Activated naive CD8-positive, alpha-beta T cell treated with anti-CD3 and anti-CD28 coated beads for 36 hours (primary cell): ENCODE data around the gene MYBPC2. TPM values are rescaled to one million over a fixed set of nuclear protein-coding genes. Genes with fewer than 3 reads are reported as not detected.
A peak's percentile ranks its signal among the peaks of the same experiment; 100 is the strongest.
"Not testable (repeated sequence)": the region's sequence is repeated elsewhere in the genome, so short reads cannot be mapped to it uniquely, and the experiment has no call there.

Experiments
- DNase-seq: peaks from one replicate; pipeline ENCODE4 v3.0.0; 2021
- H3K27ac Mint-ChIP-seq: one replicate; pipeline ENCODE4 v1.8.0; 2022; ENCODE audit warnings: mild to moderate bottlenecking, moderate library complexity, mixed read lengths
- H3K27me3 Mint-ChIP-seq: one replicate; pipeline ENCODE4 v1.8.0; 2022; ENCODE audit warnings: mild to moderate bottlenecking, mixed read lengths
- H3K36me3 Mint-ChIP-seq: one replicate; pipeline ENCODE4 v1.8.0; 2021; ENCODE audit warnings: mild to moderate bottlenecking, mixed read lengths
- H3K4me1 Mint-ChIP-seq: one replicate; pipeline ENCODE4 v1.8.0; 2021; ENCODE audit warnings: mixed read lengths
- H3K4me3 Mint-ChIP-seq: one replicate; pipeline ENCODE4 v1.8.0; 2022; ENCODE audit warnings: mild to moderate bottlenecking, moderate library complexity, mixed read lengths
- H3K9me3 Mint-ChIP-seq: one replicate; pipeline ENCODE4 v1.8.0; 2022; ENCODE audit warnings: mixed read lengths
- total RNA-seq, 2 experiments: library from RNA; stranded (reverse); gene quantifications; one replicate each; pipeline ENCODE4 v1.2.3, GENCODE V29; 2021

Gene MYBPC2
- under 1 TPM; 0.12 to 0.45 TPM for total RNA-seq

DNA sequence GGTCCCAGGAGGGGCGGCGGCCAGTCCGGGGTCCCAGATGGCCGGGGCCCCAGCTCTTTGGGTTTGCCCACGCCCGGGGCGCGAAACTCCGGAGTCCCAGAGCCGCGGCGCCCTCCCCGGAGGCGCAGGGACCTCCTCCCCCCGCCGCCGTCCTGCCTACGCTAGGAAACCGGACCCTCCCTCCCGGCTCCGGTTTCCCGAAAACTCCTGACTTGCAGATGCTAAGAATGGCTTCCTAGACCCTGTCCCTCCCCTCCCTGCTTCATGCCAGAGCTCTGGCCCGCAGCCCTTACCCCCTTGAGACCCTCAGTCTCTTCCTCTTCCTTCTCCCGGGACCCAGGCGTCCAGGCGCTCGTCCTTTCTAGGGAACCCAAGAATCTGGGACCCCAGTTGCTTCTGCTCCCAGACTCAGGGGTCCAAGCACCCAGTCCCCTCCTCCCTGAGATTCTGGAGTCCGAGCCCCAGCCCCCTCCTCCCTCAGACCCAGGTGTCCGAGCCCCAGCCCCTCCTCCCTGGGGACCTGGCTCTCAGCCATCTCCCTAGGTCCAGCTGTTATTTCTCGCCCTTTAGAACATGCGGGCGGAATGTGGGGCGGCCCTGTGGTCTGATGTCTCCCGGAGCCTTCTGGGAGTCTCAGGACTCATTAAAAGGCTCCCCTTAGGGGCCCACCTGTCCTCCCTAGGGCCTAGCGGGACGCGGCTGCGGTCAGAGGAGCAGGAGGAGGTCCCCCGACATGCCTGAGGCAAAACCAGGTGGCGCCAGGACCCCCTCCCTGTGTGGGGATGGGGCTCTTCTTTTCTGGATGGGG, at the start of gene MYBPC2:
TSS of gene MYBPC2 (plus strand) at position 672 of the 808 bp plus-strand sequence. CDS start at position 734, 62 bp downstream.
- H3K4me3 Mint-ChIP-seq = peak within 1 kb of the TSS; percentile 83
- H3K9me3 Mint-ChIP-seq = no peaks in the 10 kb centered on the region
- no peak for DNase-seq
- peaks cover 34% of the 10 kb centered on the region for H3K27me3 Mint-ChIP-seq
- H3K27ac Mint-ChIP-seq = peak within 1 kb of the TSS; percentile 77
- H3K4me1 Mint-ChIP-seq = peaks cover 13% of the 10 kb centered on the region
- H3K36me3 Mint-ChIP-seq = no peaks in the 10 kb centered on the region

DNA sequence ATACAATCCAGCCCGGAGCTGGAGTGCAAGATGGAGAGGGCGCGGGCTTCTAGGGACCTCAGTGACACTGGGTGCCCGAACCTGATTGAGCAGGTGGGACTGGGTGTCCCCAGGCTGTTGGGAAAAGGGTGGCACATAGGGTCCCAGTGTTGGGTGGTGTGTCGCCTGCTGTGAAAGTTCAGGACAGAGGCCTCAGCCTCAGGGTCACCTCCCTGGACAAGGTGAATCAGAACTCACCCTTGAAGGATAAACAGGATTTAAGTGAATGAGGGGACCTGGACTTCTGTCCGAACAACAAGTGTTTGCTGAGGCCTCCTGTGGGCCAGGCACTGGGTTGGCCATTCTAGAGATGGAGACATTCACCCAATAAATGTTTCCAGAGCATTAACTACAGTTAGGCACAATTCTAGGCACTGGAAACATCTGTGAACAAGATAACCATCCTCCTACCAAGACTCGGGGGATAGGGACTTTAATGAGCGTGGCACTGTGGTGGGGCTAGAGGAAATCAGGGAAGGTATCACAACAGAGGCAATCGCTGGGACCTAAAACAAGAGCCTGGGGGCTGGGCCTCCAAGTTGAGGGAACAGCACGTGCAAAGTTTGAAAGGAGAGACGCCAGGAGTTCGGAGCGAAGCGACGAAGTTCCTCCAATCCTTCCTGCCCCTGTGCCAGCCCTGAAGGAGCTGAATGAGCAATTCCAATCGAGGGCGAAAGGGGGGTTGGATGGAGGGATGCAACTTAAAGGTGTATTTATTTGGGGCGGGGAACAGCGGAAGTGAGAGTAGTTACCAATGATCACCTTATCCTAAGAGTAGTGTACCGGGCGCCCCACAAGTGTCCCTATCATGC, 49.5 kb upstream of the MYBPC2 start:
- no peaks in the 10 kb centered on the region for H3K9me3 Mint-ChIP-seq
- H3K4me1 Mint-ChIP-seq = peaks cover 33% of the 10 kb centered on the region
- peak overlapping the region; percentile 99 for H3K27ac Mint-ChIP-seq
- H3K36me3 Mint-ChIP-seq = peaks cover 28% of the 10 kb centered on the region
- H3K27me3 Mint-ChIP-seq = peaks cover 6% of the 10 kb centered on the region
- peak overlapping the region; percentile 95 for H3K4me3 Mint-ChIP-seq
- DNase-seq = no peak

DNA sequence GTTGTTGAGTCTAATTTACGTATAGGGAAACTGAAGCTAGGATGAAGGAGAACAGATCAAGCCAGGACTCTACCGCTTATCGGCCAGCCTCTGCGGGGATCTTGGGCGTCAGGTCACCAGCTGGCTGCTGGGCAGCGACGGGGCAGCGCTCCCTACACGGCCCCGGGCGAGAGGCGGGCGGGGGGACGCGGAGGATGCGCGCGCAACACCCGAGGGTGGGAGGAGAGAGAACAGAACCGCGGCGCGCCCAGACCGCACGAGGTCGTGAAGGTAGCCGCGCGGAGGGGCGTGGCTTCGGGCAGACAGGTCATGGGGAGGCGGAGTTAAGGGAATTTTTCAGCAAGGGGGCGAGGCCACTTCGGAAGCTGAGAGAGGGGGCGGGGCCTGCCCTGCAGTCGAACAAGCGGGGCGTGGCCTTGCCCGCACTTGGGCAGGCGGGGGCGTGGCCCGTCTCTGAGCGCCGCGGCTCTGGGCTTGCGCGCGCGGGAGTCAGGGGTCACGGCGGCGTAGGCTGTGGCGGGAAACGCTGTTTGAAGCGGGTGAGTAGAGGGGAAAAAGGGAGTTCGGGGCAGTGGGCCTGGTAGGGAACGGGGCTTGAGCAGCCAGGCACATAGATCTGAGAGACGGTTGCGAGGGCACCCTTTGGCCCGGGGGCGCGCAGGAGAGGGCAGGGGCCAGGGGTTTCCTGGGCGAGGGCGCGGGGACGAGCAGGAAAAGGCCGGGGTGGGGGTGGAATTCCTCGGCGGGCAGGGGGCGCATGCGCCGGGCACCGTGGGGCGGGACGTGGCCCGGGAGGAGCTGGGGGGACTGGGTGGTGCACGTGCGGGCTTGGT, 48.6 kb upstream of the MYBPC2 start, which contains the start of gene POLD1:
TSS of gene POLD1 (plus strand) at position 496 of the 833 bp plus-strand sequence. CDS start 14,505 bp downstream, outside the sequence.
- peak; percentile 99 for DNase-seq

DNA sequence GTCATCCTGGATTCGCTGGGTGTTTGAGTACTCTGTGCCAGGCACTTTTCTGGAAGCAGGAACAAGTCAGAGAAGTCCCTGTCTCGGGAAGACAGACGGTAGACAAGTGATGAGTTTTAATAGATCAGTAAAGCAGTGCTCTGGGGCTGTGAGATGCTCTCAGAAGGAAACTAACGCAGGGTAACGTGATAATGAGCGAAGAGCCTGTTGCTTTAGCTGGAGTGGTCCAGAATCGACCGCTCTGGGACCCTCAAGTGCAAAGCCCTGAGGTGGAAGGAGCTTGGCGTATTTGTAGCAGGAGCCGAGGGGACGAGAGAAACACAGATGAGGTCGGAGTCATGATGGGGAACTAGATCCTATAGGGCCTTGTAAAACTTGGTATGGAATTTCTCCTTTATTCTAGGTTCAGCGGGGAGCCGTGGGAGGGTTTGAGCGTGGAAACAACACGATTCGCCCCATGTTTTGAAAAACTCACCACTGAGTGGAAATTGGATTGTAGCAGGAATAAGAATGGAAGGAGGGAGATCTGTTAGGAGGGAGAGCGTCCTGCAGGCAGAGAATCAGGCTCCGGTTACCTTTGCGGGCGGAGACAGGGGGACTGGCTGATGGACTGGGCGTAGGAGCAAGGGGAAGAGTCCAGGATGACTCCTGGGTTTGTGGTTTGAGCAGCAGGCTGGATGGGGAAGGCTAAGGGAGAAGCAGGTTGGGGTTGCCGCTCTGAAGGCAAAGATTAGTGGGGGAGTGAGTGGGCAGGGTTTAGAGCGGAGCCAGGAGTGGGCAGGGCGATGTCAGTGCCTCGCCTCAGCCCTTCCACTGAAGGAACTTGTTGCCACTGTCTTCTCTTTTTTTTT, 47.8 kb upstream of the MYBPC2 start:
- peaks cover 27% of the 10 kb centered on the region for H3K36me3 Mint-ChIP-seq
- H3K4me3 Mint-ChIP-seq = peak overlapping the region; percentile 95
- peaks cover 28% of the 10 kb centered on the region for H3K4me1 Mint-ChIP-seq
- H3K27ac Mint-ChIP-seq = peak overlapping the region; percentile 99
- H3K27me3 Mint-ChIP-seq = peaks cover 6% of the 10 kb centered on the region
- no peak for DNase-seq
- no peaks in the 10 kb centered on the region for H3K9me3 Mint-ChIP-seq

More for the DNA sequence above, 48.6 kb upstream of the MYBPC2 start, which contains the start of gene POLD1:
- H3K27me3 Mint-ChIP-seq = peaks cover 6% of the 10 kb centered on the region
- H3K36me3 Mint-ChIP-seq = peaks cover 28% of the 10 kb centered on the region
- peak within 1 kb of the TSS; percentile 99 for H3K27ac Mint-ChIP-seq
- peaks cover 33% of the 10 kb centered on the region for H3K4me1 Mint-ChIP-seq
- no peaks in the 10 kb centered on the region for H3K9me3 Mint-ChIP-seq
- peak within 1 kb of the TSS; percentile 95 for H3K4me3 Mint-ChIP-seq

DNA sequence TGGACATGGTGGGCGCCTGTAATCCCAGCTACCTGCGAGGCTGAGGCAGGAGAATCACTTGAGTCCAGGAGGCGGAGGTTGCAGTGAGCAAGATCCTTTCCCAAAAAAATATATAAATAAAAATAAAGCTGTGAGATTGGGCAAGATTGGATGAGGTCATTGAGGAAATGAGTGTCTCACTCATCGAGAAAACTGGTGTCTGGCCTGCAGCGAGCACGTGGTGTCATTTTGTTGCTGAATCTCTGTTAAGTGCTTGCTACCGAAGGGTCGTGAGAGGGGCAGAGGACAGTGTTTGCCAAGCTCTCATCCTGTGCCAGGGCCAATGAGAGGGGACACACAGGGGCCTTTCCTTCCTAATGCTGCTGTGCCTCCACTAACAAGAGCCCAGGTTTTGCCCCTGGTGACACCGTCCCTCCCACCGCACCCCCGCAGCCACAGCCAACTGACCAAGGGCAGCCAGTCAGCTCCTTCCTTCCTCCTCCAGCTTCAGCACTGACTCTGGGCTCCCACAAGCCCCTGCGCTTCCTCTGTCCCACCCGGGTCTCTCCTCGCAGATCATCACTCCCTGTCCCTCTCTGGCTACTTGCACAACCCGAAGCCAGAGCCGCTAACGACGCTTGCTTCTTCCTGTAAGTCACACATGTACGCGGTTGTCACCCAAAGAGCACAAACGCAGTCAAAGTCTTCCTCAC, 45.4 kb upstream of the MYBPC2 start:
- peaks cover 26% of the 10 kb centered on the region for H3K4me1 Mint-ChIP-seq
- H3K27me3 Mint-ChIP-seq = peaks cover 6% of the 10 kb centered on the region
- H3K4me3 Mint-ChIP-seq = peak overlapping the region; percentile 32
- no peak for DNase-seq
- H3K27ac Mint-ChIP-seq = no peak overlapping the region
- H3K9me3 Mint-ChIP-seq = no peaks in the 10 kb centered on the region
- H3K36me3 Mint-ChIP-seq = peaks cover 42% of the 10 kb centered on the region

DNA sequence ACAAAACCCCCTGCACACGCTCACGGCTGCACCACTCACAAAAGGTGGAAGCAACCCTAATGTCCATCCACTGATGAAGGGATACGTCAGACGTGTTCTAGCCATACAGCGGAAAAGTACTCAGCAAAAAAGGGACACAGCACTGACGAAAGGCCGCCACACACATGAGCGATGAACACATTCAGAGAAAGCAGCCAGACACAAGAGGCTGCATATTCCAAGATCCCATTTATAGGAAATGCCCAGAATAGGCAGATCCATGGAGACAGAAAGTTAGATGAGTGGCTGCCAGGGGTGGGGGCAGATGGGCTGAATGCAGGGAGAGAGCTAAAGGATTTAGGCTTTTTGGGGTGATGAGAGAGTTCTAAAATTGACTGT, 44.8 kb upstream of the MYBPC2 start:
- H3K27ac Mint-ChIP-seq = no peak overlapping the region
- peaks cover 43% of the 10 kb centered on the region for H3K36me3 Mint-ChIP-seq
- no peak overlapping the region for H3K4me3 Mint-ChIP-seq
- DNase-seq = no peak
- H3K27me3 Mint-ChIP-seq = peaks cover 6% of the 10 kb centered on the region
- H3K4me1 Mint-ChIP-seq = peaks cover 26% of the 10 kb centered on the region
- no peaks in the 10 kb centered on the region for H3K9me3 Mint-ChIP-seq

DNA sequence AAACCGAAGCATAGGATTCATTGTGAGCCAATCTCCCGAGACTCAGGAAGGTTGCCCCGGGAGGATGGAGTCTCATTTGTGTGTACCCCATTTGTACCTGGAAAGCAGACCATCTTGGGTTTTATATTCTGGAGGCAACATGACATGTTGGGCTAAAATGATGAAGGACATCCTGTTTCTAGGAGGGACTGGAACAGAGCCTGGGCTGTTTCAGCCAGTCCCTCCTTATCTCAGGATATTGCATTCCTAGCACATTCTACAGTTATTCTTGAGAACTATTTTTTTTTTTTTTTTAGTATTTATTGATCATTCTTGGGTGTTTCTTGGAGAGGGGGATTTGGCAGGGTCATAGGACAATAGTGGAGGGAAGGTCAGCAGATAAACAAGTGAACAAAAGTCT, 42.4 kb upstream of the MYBPC2 start:
- H3K9me3 Mint-ChIP-seq, DNase-seq, H3K27me3 Mint-ChIP-seq, H3K4me3 Mint-ChIP-seq, H3K4me1 Mint-ChIP-seq, H3K27ac Mint-ChIP-seq: not testable (repeated sequence)
- peaks cover 44% of the 10 kb centered on the region for H3K36me3 Mint-ChIP-seq

DNA sequence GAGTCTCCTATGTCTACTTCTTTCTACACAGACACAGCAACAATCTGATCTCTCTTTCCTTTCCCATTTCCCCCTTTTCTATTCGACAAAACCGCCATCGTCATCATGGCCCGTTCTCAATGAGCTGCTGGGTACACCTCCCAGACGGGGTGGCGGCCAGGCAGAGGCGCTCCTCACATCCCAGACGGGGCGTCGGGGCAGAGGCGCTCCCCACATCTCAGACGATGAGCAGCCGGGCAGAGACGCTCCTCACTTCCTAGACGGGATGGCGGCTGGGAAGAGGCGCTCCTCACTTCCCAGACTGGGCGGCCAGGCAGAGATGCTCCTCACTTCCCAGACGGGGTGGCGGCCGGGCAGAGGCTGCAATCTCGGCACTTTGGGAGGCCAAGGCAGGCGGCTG, 41.7 kb upstream of the MYBPC2 start:
- peaks cover 43% of the 10 kb centered on the region for H3K36me3 Mint-ChIP-seq
- not testable (repeated sequence) for H3K9me3 Mint-ChIP-seq

DNA sequence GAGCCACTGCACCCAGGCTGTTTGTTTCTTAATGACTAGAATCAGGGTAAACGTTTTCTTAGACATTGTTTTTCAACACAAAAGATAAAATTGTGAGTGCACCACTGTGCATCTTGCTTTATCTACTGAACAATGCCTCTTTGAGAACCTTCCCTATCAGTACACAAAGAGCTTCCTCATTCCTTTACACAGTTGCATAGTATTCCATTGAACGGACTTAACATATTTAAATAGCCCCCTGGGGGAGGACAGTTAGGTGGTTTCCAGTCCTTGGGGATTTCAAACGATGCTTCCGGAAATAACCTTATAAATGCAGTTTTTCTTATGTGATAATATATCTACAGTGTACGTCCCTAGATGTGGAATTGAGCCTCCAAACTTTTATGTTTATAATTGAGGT, 39.9 kb upstream of the MYBPC2 start:
- H3K36me3 Mint-ChIP-seq = peaks cover 35% of the 10 kb centered on the region
- DNase-seq = no peak
- no peaks in the 10 kb centered on the region for H3K9me3 Mint-ChIP-seq
- H3K27ac Mint-ChIP-seq = no peak overlapping the region
- H3K4me1 Mint-ChIP-seq = peaks cover 1% of the 10 kb centered on the region
- H3K27me3 Mint-ChIP-seq = no peaks in the 10 kb centered on the region
- no peak overlapping the region for H3K4me3 Mint-ChIP-seq

More for the DNA sequence above, 41.7 kb upstream of the MYBPC2 start:
- not testable (repeated sequence) for H3K27me3 Mint-ChIP-seq, H3K4me3 Mint-ChIP-seq, H3K4me1 Mint-ChIP-seq, H3K27ac Mint-ChIP-seq, DNase-seq

DNA sequence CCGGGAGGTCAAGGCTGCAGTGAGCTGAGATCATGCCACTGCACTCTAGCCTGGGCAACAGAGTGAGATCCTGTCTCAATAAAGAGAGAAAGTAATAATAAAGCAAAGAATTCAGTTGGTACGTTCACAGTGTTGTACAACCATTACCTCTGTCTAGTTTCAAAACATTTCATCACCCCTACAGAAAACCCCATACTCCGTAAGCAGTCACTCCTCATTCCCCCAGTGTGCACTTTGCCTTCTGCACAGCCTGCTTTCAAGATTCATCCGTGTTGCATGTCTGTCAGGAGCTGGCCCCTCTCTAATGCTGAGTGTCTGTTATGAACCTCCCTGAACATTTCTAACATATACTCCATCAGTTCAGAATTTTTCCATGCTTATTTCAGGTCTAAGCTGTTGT, 39.1 kb upstream of the MYBPC2 start:
- no peak overlapping the region for H3K4me3 Mint-ChIP-seq
- no peaks in the 10 kb centered on the region for H3K9me3 Mint-ChIP-seq
- peaks cover 32% of the 10 kb centered on the region for H3K36me3 Mint-ChIP-seq
- no peaks in the 10 kb centered on the region for H3K4me1 Mint-ChIP-seq
- no peaks in the 10 kb centered on the region for H3K27me3 Mint-ChIP-seq
- no peak overlapping the region for H3K27ac Mint-ChIP-seq
- DNase-seq = no peak

DNA sequence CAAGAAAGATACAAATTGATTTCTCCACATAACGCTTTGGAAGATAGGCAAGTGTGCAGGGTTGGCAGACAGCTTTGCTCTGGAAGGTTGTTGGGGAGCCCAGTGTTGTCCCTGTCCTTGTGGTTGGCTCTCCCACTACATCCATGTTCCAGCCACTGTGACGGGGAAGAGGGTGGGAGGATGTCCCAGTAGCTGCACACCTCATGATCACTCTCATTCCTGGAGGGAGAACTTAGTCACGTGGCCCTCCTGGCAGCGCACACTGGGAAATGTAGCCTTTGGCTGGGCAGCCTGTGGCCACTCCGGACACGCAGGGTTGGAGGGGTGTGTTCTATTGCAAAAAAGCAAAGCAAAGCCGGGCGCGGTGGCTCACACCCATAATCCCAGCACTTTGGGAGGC, 38.7 kb upstream of the MYBPC2 start:
- Mint-ChIP-seq H3K9me3 (no peaks in the 10 kb centered on the region), H3K36me3 (peaks cover 32% of the 10 kb centered on the region), H3K4me3 (no peak overlapping the region), H3K27ac (no peak overlapping the region), H3K4me1 (no peaks in the 10 kb centered on the region), H3K27me3 (no peaks in the 10 kb centered on the region)
- DNase-seq = no peak

DNA sequence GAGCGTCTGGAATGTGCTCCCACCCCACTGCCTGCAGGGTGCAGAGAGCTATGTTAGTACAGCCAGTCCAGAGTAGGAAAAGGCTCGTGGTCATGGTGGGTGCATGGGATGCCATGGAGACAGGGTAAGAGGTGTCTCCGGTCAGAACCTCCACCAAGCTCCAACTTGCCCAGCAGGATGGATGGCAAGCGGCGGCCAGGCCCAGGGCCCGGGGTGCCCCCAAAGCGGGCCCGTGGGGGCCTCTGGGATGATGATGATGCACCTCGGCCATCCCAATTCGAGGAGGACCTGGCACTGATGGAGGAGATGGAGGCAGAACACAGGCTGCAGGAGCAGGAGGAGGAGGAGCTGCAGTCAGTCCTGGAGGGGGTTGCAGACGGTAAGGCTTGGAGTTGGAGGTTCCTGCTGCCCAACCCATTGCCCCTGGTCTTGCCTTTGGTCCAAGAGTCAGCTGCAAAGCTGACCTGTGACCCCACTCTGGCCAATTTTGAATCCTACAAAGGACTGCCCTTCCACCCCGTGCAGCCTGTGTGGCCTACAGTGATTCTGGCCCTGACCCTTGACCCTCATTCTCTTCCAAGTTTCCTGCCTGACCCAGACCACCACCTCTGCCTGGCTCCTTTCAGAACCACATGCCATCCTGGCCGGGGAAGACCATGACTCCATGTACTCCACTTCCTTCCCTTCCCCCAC, 33.9 kb upstream of the MYBPC2 start:
- no peaks in the 10 kb centered on the region for H3K27me3 Mint-ChIP-seq
- peaks cover 11% of the 10 kb centered on the region for H3K36me3 Mint-ChIP-seq
- no peak overlapping the region for H3K27ac Mint-ChIP-seq
- H3K4me1 Mint-ChIP-seq = peaks cover 2% of the 10 kb centered on the region
- H3K4me3 Mint-ChIP-seq = no peak overlapping the region
- H3K9me3 Mint-ChIP-seq = no peaks in the 10 kb centered on the region
- no peak for DNase-seq

DNA sequence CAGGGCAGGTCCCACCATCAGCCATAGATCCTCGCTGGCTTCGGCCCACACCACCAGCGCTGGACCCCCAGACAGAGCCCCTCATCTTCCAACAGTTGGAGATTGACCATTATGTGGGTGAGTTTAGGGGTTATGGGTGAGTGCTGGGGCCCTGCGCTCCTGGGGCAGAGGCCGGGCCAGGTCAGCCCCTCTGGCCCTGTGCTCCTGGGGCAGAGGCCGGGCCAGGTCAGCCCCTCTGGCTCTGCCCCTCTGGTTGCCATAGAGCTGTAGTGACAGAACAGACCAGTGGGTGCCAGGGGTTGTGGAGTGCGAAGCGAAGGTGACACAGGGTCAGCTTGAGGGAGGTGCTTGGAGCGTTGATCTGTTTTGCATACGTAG, 33.3 kb upstream of the MYBPC2 start:
- Mint-ChIP-seq H3K9me3 (no peaks in the 10 kb centered on the region), H3K36me3 (peaks cover 7% of the 10 kb centered on the region), H3K4me1 (peaks cover 2% of the 10 kb centered on the region), H3K27me3 (no peaks in the 10 kb centered on the region), H3K4me3 (no peak overlapping the region), H3K27ac (no peak overlapping the region)
- DNase-seq = no peak
